Esophagus muscularis mucosa (tissue), 4 donors: ENCODE measurements around the gene PIP4K2A. TPM values are rescaled to one million over a fixed set of nuclear protein-coding genes. Genes with fewer than 3 reads are reported as not detected.

Source experiments
- DNase-seq: peaks from one replicate; pipeline ENCODE4 v3.0.0-alpha.2; 2017; ENCODE audit errors: extremely low spot score
- H3K27ac ChIP-seq, 4 donors: fragments of 200-600 bp; sonication (generic); replicated peaks in 1 of 4; 1 replicate in 3 of 4; 2 replicates in 1 of 4; pipeline ENCODE4 v1.5.1; 2016 to 2019; ENCODE audit warnings: mild to moderate bottlenecking in 1 of 4
- H3K27me3 ChIP-seq, 4 donors: fragments of 200-600 bp; sonication (generic); one replicate each; pipeline versions ENCODE4 v1.5.1 to v1.6.0; 2016 to 2019
- H3K36me3 ChIP-seq, 4 donors: fragments of 200-600 bp; sonication (generic); one replicate each; pipeline ENCODE4 v1.5.1; 2016 to 2019
- H3K4me1 ChIP-seq, 4 donors: fragments of 200-600 bp; sonication (generic); one replicate each; pipeline ENCODE4 v1.5.1; 2016 to 2019
- H3K4me3 ChIP-seq, 4 donors: fragments of 200-600 bp; sonication (generic); 1 replicate in 2 of 4; 2 replicates in 2 of 4; pipeline ENCODE4 v1.5.1; 2016 to 2019; ENCODE audit warnings: mild to moderate bottlenecking in 4 of 4, moderate library complexity in 1 of 4
- H3K9me3 ChIP-seq, 4 donors: fragments of 200-600 bp; sonication (generic); 1 replicate in 3 of 4; 2 replicates in 1 of 4; pipeline ENCODE4 v1.5.1; 2016 to 2019
- CTCF ChIP-seq, 3 experiments: fragments of 200-600 bp in 2 of 3; fragments of 450-650 bp in 1 of 3; sonication (generic) in 2 of 3; IDR thresholded peaks; one replicate each; pipeline ENCODE4 v1.5.1; 2017 to 2019; ENCODE audit warnings: antibody characterized with exemption in 3 of 3, mild to moderate bottlenecking in 2 of 3, moderate library complexity in 1 of 3
- EP300 ChIP-seq: sonication (generic); formaldehyde crosslinking; IDR thresholded peaks from one replicate; pipeline ENCODE4 v1.6.1; 2017; ENCODE audit warnings: antibody characterized with exemption
- POLR2A ChIP-seq: fragments of 450-650 bp; IDR thresholded peaks from one replicate; pipeline ENCODE4 v1.6.1; 2017; ENCODE audit warnings: antibody characterized with exemption, moderate library complexity, mild to moderate bottlenecking, low read depth
- POLR2AphosphoS5 ChIP-seq, 2 donors: sonication (generic); formaldehyde crosslinking; IDR thresholded peaks; one replicate each; pipeline ENCODE4 v1.6.1; 2017; ENCODE audit warnings: antibody characterized with exemption in 2 of 2
- WGBS: methylation state at CpG from one replicate; pipeline ENCODE4 v1.1.5; 2018; 5-methylcytosine and 5-hydroxymethylcytosine counted together
- intact Hi-C: fragments of 100-400 bp; cut with DNase I; formaldehyde crosslinking; loops from one replicate; pipeline ENCODE4 v1.15.1; 2023
- total RNA-seq, 4 donors: library from RNA; depleted of rRNA; stranded (reverse); fragments of >200 nt; gene quantifications; one replicate each; pipeline versions ENCODE4 v1.1.0 to v1.2.1, GENCODE V29; 2016

Gene PIP4K2A
- total RNA-seq, 4 donors from 2014 or later: 26.2 to 34.3 (median 32.5) TPM

GRCh38 chr10:22684699-22685098 is 29.7 kb downstream of the PIP4K2A start:
- no peak for DNase-seq
- Histone ChIP-seq H3K36me3 (no peaks in the 10 kb centered on the region), H3K4me1 (peaks cover 31 to 59% (median 56%) of the 10 kb centered on the region in 4 donors), H3K27me3 (no peaks in the 10 kb centered on the region), H3K9me3 (no peaks in the 10 kb centered on the region), H3K27ac (no peak overlapping the region), H3K4me3 (no peak overlapping the region)
- intact Hi-C loops: no loop called here
- no peak for TF ChIP-seq POLR2A
- no peak for TF ChIP-seq POLR2AphosphoS5 (IDR thresholded peaks at IDR 0.05)
- no peak for TF ChIP-seq CTCF (IDR thresholded peaks at IDR 0.05)
- no peak for TF ChIP-seq EP300
- WGBS: 81% methylated on average over 5 of the region's 5 CpGs

- no peaks in the 10 kb centered on the region for H3K36me3 ChIP-seq
- no peaks in the 10 kb centered on the region for H3K27me3 ChIP-seq
- intact Hi-C loops: no loop called here
- H3K9me3 ChIP-seq: no peaks in the 10 kb centered on the region
- 86% methylated on average over 3 of the region's 3 CpGs for WGBS
- peak overlapping the region in 2 of 4 donors; percentile 31 to 61 for H3K27ac ChIP-seq
- H3K4me3 ChIP-seq: no peak overlapping the region
- TF ChIP-seq EP300 (no peak), POLR2A (no peak), CTCF (IDR thresholded peaks at IDR 0.05) (no peak), POLR2AphosphoS5 (IDR thresholded peaks at IDR 0.05) (no peak)
- peaks cover 31 to 57% (median 54%) of the 10 kb centered on the region in 4 donors for H3K4me1 ChIP-seq
- no peak for DNase-seq
These were observed 31.3 kb downstream of the PIP4K2A start for GRCh38 chr10:22683140-22683389.

- Histone ChIP-seq H3K9me3 (no peaks in the 10 kb centered on the region), H3K27ac (peak overlapping the region in 2 of 4 donors; percentile 31 to 61), H3K4me1 (peaks cover 31 to 57% (median 54%) of the 10 kb centered on the region in 4 donors), H3K27me3 (no peaks in the 10 kb centered on the region), H3K36me3 (no peaks in the 10 kb centered on the region), H3K4me3 (no peak overlapping the region)
- DNase-seq: no peak
- TF ChIP-seq POLR2A (no peak), POLR2AphosphoS5 (IDR thresholded peaks at IDR 0.05) (no peak), CTCF (IDR thresholded peaks at IDR 0.05) (no peak), EP300 (no peak)
- 83% methylated on average over 6 of the region's 6 CpGs for WGBS
- intact Hi-C loops: no loop called here
These were observed 31.9 kb downstream of the PIP4K2A start for GRCh38 chr10:22682237-22683139.

GRCh38 chr10:22681783-22682183 is 32.6 kb downstream of the PIP4K2A start:
- Histone ChIP-seq H3K36me3 (no peaks in the 10 kb centered on the region), H3K4me1 (peaks cover 31 to 57% (median 53%) of the 10 kb centered on the region in 4 donors), H3K9me3 (no peaks in the 10 kb centered on the region), H3K4me3 (no peak overlapping the region), H3K27me3 (no peaks in the 10 kb centered on the region), H3K27ac (no peak overlapping the region)
- TF ChIP-seq POLR2AphosphoS5 (IDR thresholded peaks at IDR 0.05) (no peak), CTCF (IDR thresholded peaks at IDR 0.05) (no peak), POLR2A (no peak), EP300 (no peak)
- intact Hi-C loops: no loop called here
- 71% methylated on average over 4 of the region's 4 CpGs for WGBS
- DNase-seq: no peak

GRCh38 chr10:22681301-22681700 is 33.1 kb downstream of the PIP4K2A start:
- Histone ChIP-seq H3K27ac (no peak overlapping the region), H3K4me3 (no peak overlapping the region), H3K27me3 (no peaks in the 10 kb centered on the region), H3K9me3 (no peaks in the 10 kb centered on the region), H3K36me3 (no peaks in the 10 kb centered on the region), H3K4me1 (peaks cover 27 to 52% (median 51%) of the 10 kb centered on the region in 4 donors)
- WGBS: 96% methylated on average over 1 of the region's 1 CpG
- no peak for DNase-seq
- TF ChIP-seq POLR2AphosphoS5 (IDR thresholded peaks at IDR 0.05) (no peak), EP300 (no peak), POLR2A (no peak), CTCF (IDR thresholded peaks at IDR 0.05) (no peak)
- intact Hi-C loops: no loop called here
